NCI-H1417 (cell line): Measurements from ENCODE around the gene AADACL4.
"Not testable (repeated sequence)": the region's sequence is repeated elsewhere in the genome, so short reads cannot be mapped to it uniquely, and the experiment has no call there.

ENCODE experiments used
- DNase-seq, 3 experiments: peaks; one replicate each; lab custom pipeline; 2025; lab: John Stamatoyannopoulos, UW

The AADACL4 gene

DNA sequence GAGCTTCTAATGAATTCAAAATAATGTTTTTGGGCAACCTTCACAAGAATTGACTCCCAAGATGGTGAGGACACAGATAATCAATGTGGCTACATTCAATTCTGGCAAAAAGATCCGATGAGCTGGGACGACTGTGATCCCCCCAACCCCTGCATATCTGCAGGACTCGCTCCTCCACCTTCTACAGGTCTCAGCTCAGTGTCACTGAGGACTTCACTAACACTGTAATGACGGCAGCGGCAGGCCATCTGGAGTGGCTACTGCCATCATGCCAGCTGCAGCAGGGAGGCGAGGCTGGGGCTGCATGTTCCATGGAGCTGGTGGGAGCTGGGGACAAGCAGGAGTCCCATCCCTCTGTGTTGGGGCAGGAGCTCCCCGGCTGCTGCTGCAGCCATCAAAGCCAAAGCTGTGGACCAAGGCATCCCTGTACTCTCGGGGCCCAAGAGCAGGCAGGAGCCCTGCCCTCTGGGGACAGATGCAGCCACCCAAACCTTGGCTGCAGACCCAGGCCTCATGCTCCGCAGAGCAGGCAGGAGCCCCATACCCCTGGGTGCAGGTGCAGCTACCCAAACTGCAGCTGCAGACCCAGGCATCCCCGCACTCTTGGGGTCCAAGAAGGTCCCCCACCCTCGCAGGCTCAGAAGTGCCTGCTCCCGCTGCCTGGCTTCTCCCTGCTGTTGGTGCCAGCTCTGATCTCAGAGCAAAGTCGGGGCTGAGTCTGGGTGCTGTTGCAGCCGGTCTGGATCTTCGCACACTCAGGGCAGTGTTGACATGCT lies 13.7 kb upstream of the AADACL4 start:
- DNase-seq = no peak

DNA sequence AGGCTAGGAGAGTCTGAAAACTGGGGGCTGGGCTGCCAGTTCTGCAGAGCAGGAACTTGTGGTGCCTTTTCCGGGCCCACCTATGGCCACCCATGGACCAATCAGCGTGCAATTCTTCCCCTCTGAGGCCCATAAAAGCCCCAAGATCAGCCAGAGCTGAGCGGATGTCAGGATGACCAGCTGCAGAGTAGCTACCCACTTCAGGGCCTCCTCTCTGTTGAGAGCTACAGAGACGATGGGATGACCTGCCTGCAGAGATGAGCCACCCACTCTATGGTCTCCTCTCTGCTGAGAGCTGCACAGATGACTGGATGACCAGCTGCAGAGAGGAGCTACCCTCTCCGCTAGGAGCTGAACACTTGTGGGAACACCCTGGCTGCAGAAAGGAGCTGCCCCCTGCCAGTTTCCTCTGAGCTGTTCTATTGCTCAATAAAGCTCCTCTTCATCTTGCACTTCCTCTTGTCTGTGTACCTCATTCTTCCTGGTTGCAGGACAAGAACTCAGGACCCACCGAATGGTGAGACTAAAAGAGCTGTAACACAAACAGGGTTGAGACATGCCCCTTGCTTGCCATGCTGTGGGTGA lies 12.8 kb upstream of the AADACL4 start:
- no peak for DNase-seq

DNA sequence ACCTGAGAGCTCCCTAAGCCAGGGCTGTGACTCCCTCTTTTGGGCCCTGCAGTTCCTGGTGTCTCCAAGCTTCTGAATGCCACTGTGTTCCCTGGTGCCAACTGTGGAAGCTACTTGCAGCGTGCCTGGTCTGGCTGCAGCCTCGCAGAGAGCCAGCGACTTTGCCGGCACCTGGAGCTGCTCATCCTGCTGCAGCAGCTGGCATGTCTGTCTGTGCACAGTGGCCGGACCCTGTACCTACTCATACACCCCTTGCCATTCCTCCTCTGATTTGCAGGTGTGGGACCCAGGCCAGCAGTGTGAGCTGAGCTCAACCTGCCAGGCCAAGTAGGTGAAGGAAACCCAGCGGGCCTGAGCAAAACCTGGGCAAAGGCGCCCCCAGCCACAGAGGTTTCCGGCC lies 12.3 kb upstream of the AADACL4 start:
- DNase-seq = no peak

DNA sequence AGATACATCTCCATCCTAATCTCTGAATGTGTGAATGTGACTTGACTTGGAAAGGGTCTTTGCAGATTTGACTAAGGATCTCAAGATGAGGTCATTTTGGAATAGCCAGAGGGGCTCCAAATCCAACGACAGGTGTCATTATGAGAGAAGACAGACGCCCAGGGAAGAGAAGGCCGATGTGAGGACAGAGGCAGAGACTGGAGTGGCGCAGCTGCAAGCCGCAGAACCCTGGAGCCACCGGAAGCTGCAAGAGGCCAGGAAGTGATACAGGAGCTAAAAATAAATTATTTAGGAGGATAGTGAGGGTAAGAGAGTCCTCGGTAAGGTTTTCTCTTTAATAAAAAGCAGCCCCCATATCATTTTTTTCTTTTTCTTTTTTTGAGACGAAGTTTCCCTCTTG lies 9.7 kb upstream of the AADACL4 start:
- no peak for DNase-seq

DNA sequence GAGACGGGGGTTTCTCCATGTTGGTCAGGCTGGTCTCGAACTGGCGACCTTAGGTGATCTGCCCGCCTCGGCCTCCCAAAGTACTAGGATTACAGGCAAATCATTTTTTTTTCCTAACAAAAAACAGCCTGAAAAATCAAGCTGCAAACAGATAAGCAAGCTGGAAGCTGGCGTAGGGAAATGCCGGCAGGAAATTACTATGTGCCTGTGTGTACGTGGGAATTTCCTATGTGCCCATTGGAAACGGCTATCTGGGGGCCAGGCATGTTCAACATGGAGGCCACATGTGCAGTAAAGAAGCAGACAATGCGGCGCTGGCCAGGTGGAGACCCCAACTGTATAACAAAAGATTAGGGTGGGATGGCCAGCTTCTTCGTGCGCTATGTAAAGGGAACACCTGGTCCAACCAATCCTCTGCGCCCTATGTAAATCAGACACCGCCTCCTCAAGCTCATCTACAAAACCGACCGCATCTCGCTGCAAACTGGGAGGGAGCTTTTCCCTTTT lies 9.1 kb upstream of the AADACL4 start:
- DNase-seq = no peak

DNA sequence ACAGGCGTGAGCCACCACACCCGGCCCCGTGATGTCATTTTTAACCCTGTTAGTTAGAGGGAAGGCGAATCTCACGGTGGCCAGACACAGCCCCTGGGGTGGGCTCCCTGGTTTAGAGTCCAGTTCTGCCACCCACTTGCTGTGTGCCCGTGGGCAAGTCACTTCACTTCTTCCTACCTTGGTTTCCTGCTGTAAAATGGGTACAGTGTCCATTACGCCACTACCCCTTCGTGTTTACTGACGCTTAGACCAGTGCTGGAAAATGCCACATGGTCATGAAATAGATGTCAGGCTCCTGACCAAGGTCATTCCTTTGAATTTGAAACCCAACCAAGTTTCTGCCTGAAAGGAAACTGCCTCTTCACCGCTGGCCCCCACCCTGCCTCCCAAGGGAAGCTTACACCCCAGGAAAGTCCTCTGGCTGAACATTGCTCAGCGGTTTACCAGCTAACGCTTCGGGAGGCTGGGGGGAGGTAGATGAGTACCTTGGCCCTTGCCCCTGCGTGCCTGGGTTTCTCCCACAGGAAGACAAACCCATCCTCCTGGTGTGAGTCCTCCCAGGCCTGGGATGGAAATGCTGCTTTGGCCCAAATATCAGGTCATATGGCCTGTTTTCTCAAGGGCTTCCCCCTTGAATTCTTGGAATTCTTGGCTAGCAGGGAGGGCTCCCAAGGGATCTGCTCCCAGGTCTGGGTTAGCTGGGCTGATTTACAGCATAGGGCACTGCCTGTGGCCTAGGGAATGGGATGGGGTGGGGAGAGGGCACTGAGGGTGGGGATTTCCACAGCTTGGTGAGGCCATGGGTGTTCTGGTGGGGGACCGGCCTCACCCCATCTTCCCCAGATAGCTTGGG lies 7.6 kb upstream of the AADACL4 start:
- DNase-seq = no peak

DNA sequence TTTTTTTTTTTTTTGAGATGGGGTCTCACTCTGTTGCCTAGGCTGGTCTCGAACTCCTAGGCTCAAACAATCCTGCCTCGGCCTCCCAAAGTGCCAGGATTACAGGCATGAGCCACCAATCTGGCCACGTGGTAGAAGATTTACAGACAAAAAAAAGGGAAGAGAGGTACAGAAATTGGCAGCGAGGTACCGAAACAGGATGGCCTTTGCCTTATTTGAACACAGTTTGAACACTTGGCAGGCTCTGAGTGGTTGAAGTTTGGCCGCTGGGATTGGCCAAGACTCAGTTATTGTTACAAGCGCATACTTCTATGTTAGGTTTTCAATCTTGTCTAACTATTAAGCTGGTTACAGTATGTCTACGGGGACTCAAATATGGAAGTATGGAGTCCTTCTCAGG lies 6.2 kb upstream of the AADACL4 start:
- no peak for DNase-seq

DNA sequence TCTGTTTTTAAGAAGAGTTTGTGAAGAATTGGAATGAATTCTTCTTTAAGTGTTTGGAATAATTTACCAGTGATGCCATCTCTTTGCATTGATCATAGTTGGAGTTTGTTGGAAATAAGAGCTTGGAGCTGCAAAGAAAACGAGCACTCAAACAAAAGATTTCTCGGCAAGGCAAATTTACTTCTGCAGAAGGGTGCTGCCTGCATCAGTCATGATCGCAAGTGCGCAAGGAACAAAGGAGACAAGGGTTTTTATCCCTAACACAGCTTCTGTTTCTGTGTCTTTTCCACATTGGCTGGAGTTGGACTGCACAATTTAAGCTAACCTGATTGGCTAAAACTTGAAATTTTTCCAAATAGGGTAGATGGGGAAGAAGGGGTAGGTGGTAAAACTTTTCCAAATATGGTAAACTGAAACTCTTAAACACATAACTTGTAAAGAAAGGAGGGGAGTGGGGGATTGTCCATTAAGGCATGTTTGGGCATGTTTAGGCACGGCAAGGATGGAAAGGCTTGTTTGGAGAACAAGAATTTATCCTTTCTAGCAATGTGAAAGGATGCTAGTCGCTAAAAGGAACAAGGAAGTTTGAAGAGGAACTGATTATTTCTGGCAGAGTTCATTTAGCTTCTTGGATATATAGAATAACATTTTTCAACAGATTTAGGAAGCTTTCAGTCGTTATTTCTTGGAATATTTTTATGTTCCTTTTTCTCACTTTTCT lies 3.5 kb upstream of the AADACL4 start:
- no peak for DNase-seq

DNA sequence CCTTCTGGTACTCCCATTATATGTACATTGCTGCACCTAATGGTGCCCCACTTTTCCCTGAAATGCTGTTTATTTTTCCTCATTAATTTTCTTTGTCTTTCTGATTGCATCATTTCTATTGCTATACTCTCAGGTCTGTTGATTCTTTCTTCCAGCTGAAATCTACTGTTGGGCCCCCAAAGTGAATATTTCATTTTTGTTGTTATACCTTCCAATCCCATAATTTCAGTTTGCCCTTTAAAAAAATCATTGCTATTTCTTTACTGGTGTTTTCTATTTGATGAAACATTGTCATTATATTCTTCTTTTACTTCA lies 3.0 kb upstream of the AADACL4 start:
- no peak for DNase-seq

DNA sequence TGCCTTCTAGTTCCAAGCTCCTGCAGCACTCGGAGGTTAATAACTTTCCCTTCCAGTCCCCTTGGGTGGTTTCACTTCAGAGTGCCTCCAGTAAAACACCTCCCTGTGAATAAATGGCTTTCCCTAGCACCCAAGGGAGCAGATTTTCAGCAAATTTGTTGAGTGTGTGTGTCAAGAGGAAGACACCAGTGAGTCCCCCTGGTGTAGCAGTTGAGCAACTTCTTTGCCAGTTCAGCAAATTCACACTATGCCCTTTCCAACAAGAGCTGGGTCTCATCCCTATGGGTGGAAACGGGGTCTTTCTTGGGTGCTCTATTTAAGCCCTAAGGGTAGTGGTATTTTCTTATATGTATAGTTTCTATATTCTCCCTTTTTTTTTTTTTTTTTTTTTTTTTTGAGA lies 806 bp upstream of the AADACL4 start:
- DNase-seq = no peak

DNA sequence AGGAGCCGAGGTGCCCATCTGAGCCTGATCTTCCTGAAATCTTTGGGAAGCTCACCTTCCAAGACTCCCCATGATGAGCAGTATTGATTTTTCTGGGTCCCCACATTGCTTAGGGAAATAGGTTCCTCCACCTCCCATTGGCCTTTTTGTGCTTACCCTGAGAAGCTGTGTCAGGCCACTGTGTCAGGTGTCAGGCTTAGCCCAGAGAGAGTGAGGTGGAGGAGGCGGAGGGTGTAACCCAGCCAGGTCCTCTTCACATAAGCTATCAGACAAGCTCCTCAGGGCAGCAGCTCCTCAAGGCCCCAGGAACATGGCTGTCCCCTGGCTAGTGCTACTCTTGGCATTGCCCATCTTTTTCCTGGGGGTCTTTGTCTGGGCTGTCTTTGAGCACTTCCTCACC lies 352 bp downstream of the AADACL4 start:
- DNase-seq = no peak

DNA sequence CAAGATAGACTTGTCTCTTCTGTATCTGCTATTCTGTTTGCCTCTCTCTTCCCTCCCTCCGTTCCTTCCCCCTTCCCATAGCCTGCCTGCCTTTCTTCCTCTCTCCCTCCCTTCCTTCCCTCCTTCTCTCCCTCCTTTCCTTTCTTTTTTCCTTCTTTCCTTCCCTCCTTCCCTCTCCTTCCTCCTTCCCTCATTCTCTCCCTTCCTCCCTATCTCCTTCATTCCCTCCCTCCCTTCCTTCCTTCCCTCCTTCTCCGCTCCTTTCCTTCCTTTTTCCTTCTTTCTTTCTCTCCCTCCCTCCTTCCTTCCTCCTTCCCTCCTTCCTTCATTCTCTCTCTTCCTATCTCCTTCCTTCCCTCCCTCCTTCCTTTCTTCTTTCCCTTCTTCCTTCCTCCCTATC lies 944 bp downstream of the AADACL4 start:
- no peak for DNase-seq

DNA sequence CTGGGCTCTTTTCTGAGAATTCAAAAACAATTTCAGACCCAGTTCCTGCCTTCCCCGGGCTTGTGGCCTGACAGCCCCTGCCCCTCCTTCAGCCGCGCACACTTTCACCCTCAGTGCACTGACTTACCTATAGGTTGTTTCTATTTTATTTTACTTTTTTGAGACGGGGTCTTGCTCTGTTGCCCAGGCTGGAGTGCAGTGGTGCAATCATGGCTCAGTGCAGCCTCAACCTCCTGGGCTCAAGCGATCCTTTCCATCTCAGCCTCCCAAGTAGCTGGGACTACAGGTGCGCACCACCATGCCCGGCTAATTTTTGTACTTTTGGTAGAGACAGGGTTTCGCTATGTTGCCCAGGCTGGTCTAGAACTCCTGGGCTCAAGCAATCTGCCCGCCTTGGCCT lies 1.5 kb downstream of the AADACL4 start:
- not testable (repeated sequence) for DNase-seq

DNA sequence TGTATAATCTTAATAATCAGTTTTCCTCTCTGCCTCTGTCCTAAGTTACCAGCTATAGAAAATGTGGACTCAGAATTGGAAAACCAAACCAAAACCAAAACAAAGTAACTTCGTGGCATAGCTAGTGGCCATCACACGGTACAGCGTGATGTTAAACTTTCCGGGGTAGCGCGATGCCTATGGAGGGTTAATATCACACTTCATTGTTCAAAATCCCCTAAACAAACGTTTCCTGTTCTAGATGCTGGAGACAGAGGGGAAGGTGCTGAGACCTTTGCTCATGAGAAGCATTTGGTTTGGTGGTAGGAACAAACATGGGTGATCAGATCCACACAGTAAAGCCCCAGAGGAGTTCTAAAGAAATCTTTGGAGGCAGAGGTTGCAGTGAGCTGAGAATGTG lies 4.9 kb downstream of the AADACL4 start:
- no peak for DNase-seq

DNA sequence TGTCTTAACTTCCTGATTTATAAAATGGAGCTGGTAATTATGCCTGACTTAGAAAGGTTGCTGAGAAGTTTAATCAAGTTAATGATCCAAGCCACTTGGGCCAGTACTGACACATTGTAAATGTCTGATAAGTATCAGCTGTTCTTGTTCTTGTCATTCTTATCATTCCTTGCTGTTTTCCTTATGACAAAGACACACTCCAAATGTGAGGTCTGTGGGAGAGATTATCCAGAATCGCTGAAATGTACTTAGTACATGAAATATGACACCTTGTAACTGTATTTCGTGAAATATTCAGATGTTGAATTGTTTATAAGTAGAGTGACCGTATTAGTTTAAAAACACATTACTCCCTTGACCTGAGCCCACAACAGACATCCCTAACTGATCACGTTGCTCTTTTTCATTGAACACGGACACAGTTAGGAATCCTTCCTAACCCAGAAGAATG lies 6.1 kb downstream of the AADACL4 start:
- DNase-seq = no peak

DNA sequence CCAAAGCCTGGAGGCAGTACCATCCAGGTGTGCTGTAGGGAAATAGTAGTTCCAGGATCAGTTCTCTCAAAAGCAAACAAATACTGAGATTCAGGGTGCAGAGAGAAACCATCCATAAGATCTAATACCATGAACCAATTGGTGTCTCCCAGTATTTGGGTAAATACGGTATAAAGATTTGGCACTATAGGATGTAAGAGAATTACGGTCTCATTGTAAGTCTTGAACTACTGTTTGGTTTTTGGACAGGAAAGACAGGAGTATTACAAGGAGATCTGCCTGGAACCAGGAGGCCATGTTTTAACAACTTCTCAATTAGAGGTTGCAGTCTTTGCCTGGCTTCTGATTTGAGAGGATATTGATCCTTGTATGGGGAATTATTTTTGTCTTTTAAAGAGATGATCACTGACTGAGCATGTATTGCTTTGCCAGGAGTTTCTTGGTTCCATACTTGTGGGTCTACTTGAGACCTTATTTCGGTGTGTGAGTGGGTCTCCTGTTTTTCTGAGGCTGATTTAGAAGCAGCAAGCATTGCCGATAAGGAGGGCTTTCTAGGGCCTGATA lies 10.2 kb downstream of the AADACL4 start:
- no peak for DNase-seq

DNA sequence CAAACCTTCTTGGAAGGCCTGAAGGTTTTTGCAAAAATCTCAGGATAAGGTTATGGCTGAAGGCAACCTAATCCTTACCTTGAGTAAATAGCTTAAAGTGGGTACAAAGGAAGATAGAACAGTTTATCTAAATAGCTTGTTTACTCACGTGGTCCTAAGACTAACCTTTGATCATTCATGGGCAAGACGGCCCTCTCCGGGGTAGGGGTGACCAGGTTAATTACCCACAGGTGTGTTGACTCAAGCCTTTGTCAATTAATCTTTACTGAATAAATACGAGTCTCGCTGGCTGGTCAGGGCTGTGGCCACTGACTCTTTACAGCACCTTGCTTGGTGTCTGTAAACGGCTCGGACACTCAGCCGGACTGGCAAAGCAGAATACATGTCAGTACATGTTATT lies 10.8 kb downstream of the AADACL4 start:
- no peak for DNase-seq

DNA sequence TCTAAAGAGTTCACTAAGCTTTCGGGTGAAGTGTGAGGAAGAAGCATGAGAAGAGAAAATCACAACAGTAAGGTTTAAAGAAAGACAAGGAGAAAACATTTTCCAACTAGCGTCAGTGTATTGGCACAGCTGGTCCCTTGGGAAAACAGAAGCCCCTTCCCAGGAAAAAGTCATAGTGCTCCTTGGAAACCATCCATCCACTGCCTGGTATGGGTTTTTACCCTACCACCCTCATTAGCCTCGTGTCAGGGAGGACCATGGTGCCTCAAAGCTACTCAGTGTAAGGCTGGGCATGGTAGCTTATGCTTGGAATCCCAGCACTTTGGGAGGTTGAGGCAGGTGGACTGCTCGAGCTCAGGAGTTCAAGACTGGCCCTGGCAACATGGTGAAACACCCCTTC lies 12.7 kb downstream of the AADACL4 start:
- no peak for DNase-seq

DNA sequence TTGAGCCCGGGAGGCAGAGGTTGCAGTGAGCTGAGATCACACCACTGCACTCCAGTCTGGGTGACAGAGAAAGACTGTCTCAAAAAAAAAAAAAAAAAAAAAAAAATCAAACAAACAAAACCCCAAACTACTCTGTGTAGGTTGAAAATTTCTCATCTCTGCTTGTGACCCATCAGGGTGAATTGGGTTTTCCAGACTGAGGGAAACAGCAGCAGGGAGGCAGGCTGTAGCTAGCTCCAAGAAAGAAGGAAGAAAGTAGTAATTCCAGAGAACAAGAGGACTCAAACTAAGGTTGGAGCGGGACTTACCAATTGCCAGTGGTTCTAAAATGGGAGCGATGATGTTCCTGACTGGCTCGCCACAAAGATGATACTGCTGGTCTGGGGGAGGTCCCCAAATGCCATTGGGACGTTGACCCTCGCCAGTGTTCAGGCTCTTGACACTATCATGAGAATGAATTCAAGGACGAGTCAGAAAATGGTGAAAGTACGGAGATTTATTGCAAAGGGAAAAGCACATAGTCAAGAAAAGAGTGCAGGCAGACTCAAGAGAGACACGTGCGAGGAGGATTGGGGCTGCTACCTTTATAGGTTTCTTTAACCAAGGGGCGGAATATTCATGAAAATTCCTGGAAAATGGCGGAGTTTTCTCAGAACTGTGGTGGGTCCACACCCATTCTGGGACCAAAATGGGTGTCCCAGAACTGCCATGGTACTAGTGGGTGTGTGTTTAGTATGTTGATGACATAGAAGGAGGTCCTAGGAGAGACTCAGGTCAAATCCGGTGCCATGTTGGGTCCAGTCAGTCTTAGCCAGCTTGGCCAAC lies 13.4 kb downstream of the AADACL4 start:
- no peak for DNase-seq

DNA sequence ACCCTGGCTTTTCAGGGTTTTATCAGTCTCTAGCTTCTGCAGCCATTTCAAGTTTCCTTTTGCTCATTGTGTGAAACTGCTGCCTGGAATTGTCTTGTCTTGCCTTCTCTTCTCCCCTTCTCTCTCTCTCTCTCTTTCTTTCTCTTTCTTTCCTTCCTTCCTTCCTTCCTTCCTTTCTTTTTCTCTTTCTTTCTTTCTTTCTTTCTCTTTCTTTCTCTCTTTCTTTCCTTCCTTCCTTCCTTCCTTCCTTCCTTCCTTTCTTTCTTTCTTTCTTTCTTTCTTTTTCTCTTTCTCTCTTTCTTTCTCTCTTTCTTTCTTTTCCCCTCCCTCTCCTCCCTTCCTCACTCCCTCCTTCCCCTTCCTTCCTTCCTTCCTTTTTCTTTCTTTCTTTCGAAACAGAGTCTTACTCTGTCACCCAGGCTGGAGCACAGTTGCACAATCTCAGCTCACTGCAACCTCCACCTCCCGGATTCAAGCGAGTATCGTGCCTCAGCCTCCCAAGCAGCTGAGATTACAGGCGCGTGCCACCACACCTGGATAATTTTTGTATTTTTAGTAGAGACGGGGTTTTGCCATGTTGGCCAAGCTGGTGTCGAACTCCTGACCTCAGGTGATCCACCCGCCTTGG lies 14.1 kb downstream of the AADACL4 start:
- not testable (repeated sequence) for DNase-seq
